K562 (cell line): Measurements from ENCODE around the gene CBX1. TPM values are rescaled to one million over a fixed set of nuclear protein-coding genes. Genes with fewer than 3 reads are reported as not detected.

Experiments used
- ATAC-seq: fragments of 200-7000 bp; cut with Tn5 transposase; 3 replicates; pipeline ENCODE4 v1.9.1; 2020; ENCODE audit warnings: moderate library complexity
- BruUV-seq: library from RNA; stranded (reverse); fragments of 400-500 nt; replicated peaks from 2 replicates; lab custom pipeline; 2021; lab: Mats Ljungman, UMichigan
- CTCF ChIA-PET: fragments of 300-600 bp; formaldehyde crosslinking; extraction: SDS; loops from one replicate; lab custom pipeline; 2021; ENCODE audit warnings: low intra/inter-chr PET ratio; lab: Yijun Ruan, JAX
- POLR2A ChIA-PET: fragments of 300-600, 350-650 bp; sonication (Branson Sonifier 250); formaldehyde crosslinking; extraction: SDS; loops from one replicate; lab custom pipeline; 2021; ENCODE audit warnings: antibody characterized with exemption, inconsistent platforms; lab: Yijun Ruan, JAX
- DNase-seq, 4 experiments: peaks; one replicate each; pipeline versions ENCODE4 v3.0.0 to v3.0.0-alpha.2; 2011 to 2018; ENCODE audit warnings: low spot score in 3 of 4, mixed read lengths in 3 of 4; ENCODE audit errors: extremely low read depth in 1 of 4
- FAIRE-seq: peaks from 2 replicates; lab custom pipeline; 2011; peaks lifted over from hg19 to GRCh38; lab: Jason Lieb, UNC
- H2AFZ ChIP-seq: 2 replicates; pipeline ENCODE4 v1.6.0; 2011; ENCODE audit warnings: low read depth, low read length, control low read depth, inconsistent platforms
- H3K27ac ChIP-seq: fragments of 200-600 bp; 3 replicates; pipeline ENCODE4 v1.8.0; 2011; ENCODE audit warnings: low read depth, mild to moderate bottlenecking, control low read depth, inconsistent platforms, low read length, moderate library complexity, mixed read lengths; ENCODE audit errors: extremely low read depth
- H3K27me3 ChIP-seq, 2 experiments: fragments of 300-600 bp in 1 of 2; 2 replicates in 1 of 2; 3 replicates in 1 of 2; pipeline versions ENCODE4 v1.6.0 to v1.8.0; 2011; ENCODE audit warnings: inconsistent platforms in 2 of 2, low read length in 2 of 2, mild to moderate bottlenecking in 1 of 2, mixed read lengths in 1 of 2, moderate library complexity in 1 of 2; ENCODE audit not compliant: control insufficient read depth in 2 of 2, insufficient read depth in 2 of 2
- H3K36me3 ChIP-seq: fragments of 300-600 bp; 3 replicates; pipeline ENCODE4 v1.8.0; 2011; ENCODE audit warnings: mild to moderate bottlenecking, low read length, inconsistent platforms; ENCODE audit not compliant: control insufficient read depth, insufficient read depth
- H3K4me1 ChIP-seq, 2 experiments: fragments of 200-600 bp in 1 of 2; replicated peaks in 1 of 2; 2 replicates in 1 of 2; 3 replicates in 1 of 2; pipeline versions ENCODE4 v1.5.1 to v1.8.0; 2011; ENCODE audit warnings: inconsistent platforms in 2 of 2, low read length in 2 of 2, mild to moderate bottlenecking in 1 of 2, mixed read lengths in 1 of 2, moderate library complexity in 1 of 2; ENCODE audit not compliant: control insufficient read depth in 2 of 2, insufficient read depth in 2 of 2
- H3K4me2 ChIP-seq: 2 replicates; pipeline ENCODE4 v1.6.1; 2011; ENCODE audit warnings: low read length, control low read depth, inconsistent platforms, mixed read lengths; ENCODE audit not compliant: insufficient read depth
- H3K4me3 ChIP-seq: fragments of 200-600 bp; sonication (generic), shearing (Covaris generic); 2 replicates; pipeline ENCODE4 v1.5.1; 2016; ENCODE audit warnings: control low read depth, inconsistent platforms
- H3K79me2 ChIP-seq: fragments of 200-600 bp; 3 replicates; pipeline ENCODE4 v1.8.0; 2011; ENCODE audit warnings: low read length, inconsistent platforms; ENCODE audit not compliant: control insufficient read depth, insufficient read depth
- H3K9ac ChIP-seq, 2 experiments: 2 replicates each; pipeline versions ENCODE4 v1.6.0 to v1.6.1; 2011; ENCODE audit warnings: low read depth in 2 of 2, low read length in 2 of 2, control low read depth in 1 of 2, inconsistent platforms in 1 of 2, mild to moderate bottlenecking in 1 of 2, mixed read lengths in 1 of 2; ENCODE audit not compliant: insufficient read depth in 1 of 2
- H3K9me1 ChIP-seq: one replicate; pipeline ENCODE4 v1.6.0; 2011; ENCODE audit warnings: inconsistent platforms, mild to moderate bottlenecking, low read length, moderate library complexity; ENCODE audit not compliant: control insufficient read depth, insufficient read depth
- H3K9me3 ChIP-seq: replicated peaks from 2 replicates; pipeline ENCODE4 v1.5.1; 2011; ENCODE audit warnings: low read depth, low read length, inconsistent platforms; ENCODE audit not compliant: control insufficient read depth, insufficient read depth
- H4K20me1 ChIP-seq: replicated peaks from 2 replicates; pipeline ENCODE4 v1.6.1; 2011; ENCODE audit warnings: low read length, inconsistent platforms, mixed read lengths; ENCODE audit not compliant: control insufficient read depth, insufficient read depth
- ATF3 ChIP-seq, 2 experiments: fragments of 450-650 bp in 1 of 2; sonication (generic) in 1 of 2; formaldehyde crosslinking in 1 of 2; IDR thresholded peaks in 1 of 2; conservative IDR thresholded peaks in 1 of 2; 2 replicates each; pipeline versions ENCODE4 v1.6.1 to v1.8.1; 2016 to 2023; ENCODE audit warnings: mild to moderate bottlenecking in 2 of 2, moderate library complexity in 2 of 2, inconsistent platforms in 1 of 2, missing genetic modification reagents in 1 of 2
- ATF7 ChIP-seq: fragments of 450-650 bp; IDR thresholded peaks from 2 replicates; pipeline ENCODE4 v1.7.1; 2014; ENCODE audit warnings: mild to moderate bottlenecking, moderate library complexity
- DIDO1 ChIP-seq: fragments of 450-650 bp; IDR thresholded peaks from 2 replicates; pipeline ENCODE4 v1.6.1; 2016; ENCODE audit warnings: low read depth, missing biosample characterization, missing genetic modification characterization
- ELF1 ChIP-seq: fragments of 200-800 bp; sonication (Bioruptor generic); IDR thresholded peaks from 2 replicates; pipeline ENCODE4 v1.6.1; 2016; ENCODE audit warnings: missing genetic modification characterization, missing compliant biosample characterization
- ESRRA ChIP-seq: fragments of 450-650 bp; IDR thresholded peaks from 2 replicates; pipeline ENCODE4 v1.6.1; 2014; ENCODE audit warnings: low read depth, mild to moderate bottlenecking, moderate library complexity, borderline replicate concordance
- MBD1 ChIP-seq: fragments of 250-450 bp; sonication (Bioruptor Pico); IDR thresholded peaks from 2 replicates; pipeline ENCODE4 v1.8.0; 2022; ENCODE audit warnings: inconsistent platforms
- MCM3 ChIP-seq: fragments of 450-650 bp; IDR thresholded peaks from 2 replicates; pipeline ENCODE4 v1.6.1; 2016
- NR0B1 ChIP-seq: fragments of 450-650 bp; IDR thresholded peaks from one replicate; pipeline ENCODE4 v1.6.1; 2018; ENCODE audit warnings: mild to moderate bottlenecking, moderate library complexity; ENCODE audit not compliant: partially characterized antibody
- SNRNP70 ChIP-seq: fragments of 200-400 bp; formaldehyde crosslinking; optimal IDR thresholded peaks from 2 replicates; pipeline ENCODE3; 2017; ENCODE audit warnings: low read depth, low read length
- SREBF1 ChIP-seq: fragments of 150-350 bp; IDR thresholded peaks from 2 replicates; pipeline ENCODE4 v1.6.1; 2014; ENCODE audit warnings: antibody characterized with exemption, low read depth, low read length, borderline replicate concordance
- ZBTB17 ChIP-seq: fragments of 450-650 bp; formaldehyde crosslinking; IDR thresholded peaks from 2 replicates; pipeline ENCODE4 v1.4.0; 2020; ENCODE audit warnings: mild to moderate bottlenecking
- WGBS: fragments of 100-300 bp; shearing (Covaris generic); methylation state at CpG from one replicate; pipeline ENCODE4 v1.1.6; 2016; ENCODE audit warnings: low coverage, mixed read lengths; ENCODE audit not compliant: insufficient coverage; ENCODE audit errors: missing lambda C conversion rate; 5-methylcytosine and 5-hydroxymethylcytosine counted together
- in situ Hi-C: fragments of 300-500 bp; cut with MboI; formaldehyde crosslinking; loops from 4 replicates; pipeline ENCODE4 v1.15.0; 2018; ENCODE audit warnings: inconsistent platforms, mixed read lengths
- intact Hi-C: fragments of 100-400 bp; cut with micrococcal nuclease; formaldehyde crosslinking; loops from 2 replicates; pipeline ENCODE4 v1.14.2; 2022
- polyA plus RNA-seq, 8 experiments: library from polyadenylated mRNA; depleted of rRNA in 4 of 8; stranded (reverse) in 5 of 8; unstranded in 3 of 8; fragments of >200 nt; fragmentation: Nextera tagmentation in 2 of 8; fragmentation: Illumina TruSeq in 1 of 8; extraction: Ambion mirVana in 2 of 8; extraction: Trizol in 1 of 8; gene quantifications; 2 replicates each; pipeline versions ENCODE4 v1.2.1 to v1.2.3, GENCODE V29; 2011 to 2014; ENCODE audit warnings: inconsistent platforms in 1 of 8, missing spikeins in 1 of 8
- total RNA-seq, 7 experiments: library from RNA; depleted of rRNA in 6 of 7; stranded (reverse); fragments of >200 nt in 6 of 7; fragmentation: Illumina TruSeq in 2 of 7; extraction: Trizol in 2 of 7; gene quantifications; 2 replicates each; pipeline versions ENCODE4 v1.2.1 to v1.2.3, GENCODE V29; 2011 to 2021; ENCODE audit warnings: low replicate concordance in 1 of 7

Gene CBX1
- total and polyA plus RNA-seq, 9 of the 15 experiments (the other 6 are each of a cell fraction or from before 2014, with no cell fraction given): 10.6 to 95.7 (median 52.7) TPM

GRCh38 chr17:48100591-48101011 lies 677 bp downstream of the CBX1 start (continued):
- TF ChIP-seq SREBF1 (no peak), MCM3 (no peak), MBD1 (CRISPR knock-in tag) (no peak), ESRRA (0 out of 2 replicates have a peak, but pooled peaks have one; percentile 5), SNRNP70 (no peak), DIDO1 (tag) (0 out of 2 replicates have a peak, but pooled peaks have one; percentile 40), NR0B1 (no peak)

- in situ Hi-C loops (no loop called here), intact Hi-C loops (no loop called here)
- FAIRE-seq (no peak), DNase-seq (no peak), ATAC-seq (no peak)
- TF ChIP-seq ZBTB17 (CRISPR knock-in tag): no peak
- no peak for TF ChIP-seq ELF1 (tag)
- TF ChIP-seq ATF7: no peak
- peak; percentile 34; the same call in 1 of the 2 replicates for TF ChIP-seq ATF3 (IDR thresholded peaks at IDR 0.05)
- TF ChIP-seq ATF3 (CRISPR knock-in tag; conservative IDR thresholded peaks at IDR 0.05): no peak
- Histone ChIP-seq H3K27ac (peak overlapping the region; percentile 72; the same call in 1 of the 3 replicates), H2AFZ (no peak overlapping the region), H4K20me1 (no peaks in the 10 kb centered on the region), H3K79me2 (peaks cover 47% of the 10 kb centered on the region), H3K4me2 (peak overlapping the region; percentile 82), H3K9me3 (0 out of 2 replicates have a peak, but pooled peaks cover 3% of the 10 kb centered on the region), H3K27me3 (no peaks in the 10 kb centered on the region), H3K4me3 (peak overlapping the region; percentile 69), H3K4me1 (peaks cover 3 to 22% of the 10 kb centered on the region in 2 experiments; a peak in 3 of 5 replicates), H3K36me3 (peaks cover 10% of the 10 kb centered on the region; the same call in 1 of the 3 replicates), H3K9me1 (no peaks in the 10 kb centered on the region), H3K9ac (peak overlapping the region; percentile 71 to 95; a peak in 3 of 4 replicates)
- 15% methylated on average over 10 of the region's 10 CpGs for WGBS
- TSS peak; percentile 54 for BruUV-seq
- CTCF ChIA-PET: no interaction called here
- POLR2A ChIA-PET: interaction anchor here (0.6 to 1.5 kb wide), 6 partner anchors 31 to 895 kb away, joined by 3 to 7 read pairs (median 3); partner anchors contain the start of gene NFE2L1
These were observed 1.1 kb downstream of the CBX1 start for GRCh38 chr17:48100160-48100559.
